ENCODE data around the gene HOXC12. TPM values are rescaled to one million over a fixed set of nuclear protein-coding genes. Genes with fewer than 3 reads are reported as not detected.
A peak's percentile ranks its signal among the peaks of the same experiment; 100 is the strongest.

The HOXC12 gene
- total RNA-seq, 4 donors from 2014 or later = not detected

- in situ Hi-C loops (cut with MboI; ENCODE audit: low sequenced_read_pairs in 4 of 4) = loop anchor here (10.0 to 25.0 kb wide), 4 partner anchors 219 to 1726 kb away; partner anchors contain the start of genes GPR84 (in 2 of the 4), BLOC1S1 (in 1 of the 4), ITGA7 (in 1 of the 4) and RDH5 (in 1 of the 4)
- TF ChIP-seq POLR2A (IDR thresholded peaks at IDR 0.05) = peak; percentile 76 to 90
- peak in 2 of 5 experiments; percentile 14 to 19 for TF ChIP-seq CTCF (IDR thresholded peaks at IDR 0.05 in 4 of 5, conservative IDR thresholded peaks at IDR 0.05 in 1 of 5)
These were observed 31.4 kb downstream of the HOXC12 start for GRCh38 chr12:53985994-53986685.

GRCh38 chr12:53986686-53987483, 32.2 kb downstream of the HOXC12 start:
- Histone ChIP-seq H3K9me3 (no peaks in the 10 kb centered on the region), H3K4me1 (peaks cover 45 to 47% of the 10 kb centered on the region in 2 donors), H3K4me3 (peak overlapping the region; percentile 68 to 85 (median 82)), H3K27me3 (peaks cover 0 to 21% (median 0%) of the 10 kb centered on the region in 3 donors), H3K27ac (peak overlapping the region; percentile 94 to 100 (median 98)), H3K36me3 (no peaks in the 10 kb centered on the region)
- TF ChIP-seq POLR2A (IDR thresholded peaks at IDR 0.05) (no peak), CTCF (IDR thresholded peaks at IDR 0.05 in 4 of 5, conservative IDR thresholded peaks at IDR 0.05 in 1 of 5) (no peak)
- DNase-seq = no peak
- in situ Hi-C loops (cut with MboI; ENCODE audit: low sequenced_read_pairs in 4 of 4) (loop anchor here (10.0 to 25.0 kb wide), 4 partner anchors 218 to 1725 kb away; partner anchors contain the start of genes GPR84 (in 2 of the 4), BLOC1S1 (in 1 of the 4), ITGA7 (in 1 of the 4) and RDH5 (in 1 of the 4)), intact Hi-C loops (cut with DNase I; ENCODE audit: low total_unique reads) (loop anchor here (2.0 to 5.0 kb wide), 2 partner anchors 32 to 295 kb away; partner anchors contain the start of genes CBX5 and HNRNPA1)
- ATAC-seq = no peak

More at GRCh38 chr12:53985994-53986685, 31.4 kb downstream of the HOXC12 start:
- Histone ChIP-seq H3K36me3 (no peaks in the 10 kb centered on the region), H3K4me3 (peak overlapping the region; percentile 68 to 85 (median 82)), H3K9me3 (no peaks in the 10 kb centered on the region), H3K27ac (peak overlapping the region; percentile 94 to 100 (median 98)), H3K4me1 (peaks cover 37 to 41% of the 10 kb centered on the region in 2 donors), H3K27me3 (peaks cover 0 to 28% (median 0%) of the 10 kb centered on the region in 3 donors)
- intact Hi-C loops (cut with DNase I; ENCODE audit: low total_unique reads) = loop anchor here (2.0 to 5.0 kb wide), 3 partner anchors 33 to 373 kb away; partner anchors contain the start of genes CBX5 and HNRNPA1
- peak; percentile 10 to 16 for ATAC-seq
- peak in 1 of 2 donors; percentile 69 for DNase-seq

- Histone ChIP-seq H3K4me3 (peak overlapping the region in 2 of 4 donors; percentile 83 to 85), H3K27ac (peak overlapping the region; percentile 94 to 100 (median 98)), H3K27me3 (peaks cover 0 to 12% (median 0%) of the 10 kb centered on the region in 3 donors), H3K4me1 (peaks cover 53 to 56% of the 10 kb centered on the region in 2 donors), H3K36me3 (no peaks in the 10 kb centered on the region), H3K9me3 (no peaks in the 10 kb centered on the region)
- TF ChIP-seq CTCF (IDR thresholded peaks at IDR 0.05 in 4 of 5, conservative IDR thresholded peaks at IDR 0.05 in 1 of 5) (no peak), POLR2A (IDR thresholded peaks at IDR 0.05) (no peak)
- intact Hi-C loops (cut with DNase I; ENCODE audit: low total_unique reads) = loop anchor here (2.0 to 5.0 kb wide), 2 partner anchors 31 to 294 kb away; partner anchors contain the start of genes CBX5 and HNRNPA1
- in situ Hi-C loops (cut with MboI; ENCODE audit: low sequenced_read_pairs in 4 of 4) = loop anchor here (10.0 to 25.0 kb wide), 4 partner anchors 217 to 1724 kb away; partner anchors contain the start of genes GPR84 (in 2 of the 4), BLOC1S1 (in 1 of the 4), ITGA7 (in 1 of the 4) and RDH5 (in 1 of the 4)
- DNase-seq = no peak
- ATAC-seq = no peak
These were observed 33.1 kb downstream of the HOXC12 start for GRCh38 chr12:53987787-53988230.

All from gastrocnemius medialis (tissue), 4 donors.